Effector memory CD8-positive, alpha-beta T cell (primary cell): ENCODE results near the gene ANO2.
"Not testable (repeated sequence)": the region's sequence is repeated elsewhere in the genome, so short reads cannot be mapped to it uniquely, and the experiment has no call there.

ENCODE experiments used
- ATAC-seq: fragments of 150-1000 bp; cut with Tn5 transposase; replicated peaks from 2 replicates; pipeline ENCODE4 v1.10.0; 2021; ENCODE audit warnings: mild to moderate bottlenecking, moderate library complexity
- DNase-seq, 3 experiments: peaks; one replicate each; pipeline ENCODE4 v3.0.0; 2021
- H3K27ac Mint-ChIP-seq, 2 donors: one replicate each; pipeline ENCODE4 v1.8.0; 2022; ENCODE audit warnings: mild to moderate bottlenecking in 2 of 2, mixed read lengths in 2 of 2, moderate library complexity in 2 of 2
- H3K27me3 Mint-ChIP-seq, 2 donors: one replicate each; pipeline ENCODE4 v1.8.0; 2022; ENCODE audit warnings: mixed read lengths in 2 of 2
- H3K36me3 Mint-ChIP-seq: one replicate; pipeline ENCODE4 v1.8.0; 2022; ENCODE audit warnings: mild to moderate bottlenecking, moderate library complexity, mixed read lengths; ENCODE audit not compliant: insufficient read depth
- H3K4me1 Mint-ChIP-seq, 2 donors: one replicate each; pipeline ENCODE4 v1.8.0; 2022; ENCODE audit warnings: low read depth in 2 of 2, mixed read lengths in 2 of 2
- H3K4me3 Mint-ChIP-seq, 2 donors: one replicate each; pipeline ENCODE4 v1.8.0; 2022; ENCODE audit warnings: mild to moderate bottlenecking in 2 of 2, mixed read lengths in 2 of 2, moderate library complexity in 2 of 2
- H3K9me3 Mint-ChIP-seq, 2 donors: one replicate each; pipeline ENCODE4 v1.8.0; 2022; ENCODE audit warnings: mixed read lengths in 2 of 2

Gene ANO2

DNA sequence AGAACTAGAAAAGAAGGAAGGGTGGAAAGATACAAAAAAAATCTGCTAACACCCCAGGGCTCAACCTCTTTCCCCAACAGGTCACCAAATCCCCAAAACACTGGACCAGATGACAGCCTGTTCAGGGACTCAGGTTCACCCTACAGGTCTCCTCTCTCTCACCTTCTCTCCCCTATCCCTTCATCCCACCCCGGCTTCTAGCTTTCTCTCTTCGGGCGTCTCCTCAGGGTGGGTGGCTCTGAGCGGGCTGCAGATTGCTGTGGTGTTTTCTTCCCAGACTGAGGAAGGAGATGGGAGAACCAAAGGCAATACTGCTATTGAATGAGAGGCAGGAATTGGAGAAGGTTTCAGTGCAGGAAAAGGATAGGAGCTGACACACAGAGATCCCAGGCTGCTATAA, 39.3 kb downstream of the ANO2 start:
- ATAC-seq (no peak), DNase-seq (no peak)
- Mint-ChIP-seq H3K36me3 (peaks cover 4% of the 10 kb centered on the region), H3K27ac (no peak overlapping the region), H3K4me1 (no peaks in the 10 kb centered on the region), H3K27me3 (peaks cover 33 to 63% of the 10 kb centered on the region in 2 donors), H3K9me3 (no peaks in the 10 kb centered on the region), H3K4me3 (no peak overlapping the region)

DNA sequence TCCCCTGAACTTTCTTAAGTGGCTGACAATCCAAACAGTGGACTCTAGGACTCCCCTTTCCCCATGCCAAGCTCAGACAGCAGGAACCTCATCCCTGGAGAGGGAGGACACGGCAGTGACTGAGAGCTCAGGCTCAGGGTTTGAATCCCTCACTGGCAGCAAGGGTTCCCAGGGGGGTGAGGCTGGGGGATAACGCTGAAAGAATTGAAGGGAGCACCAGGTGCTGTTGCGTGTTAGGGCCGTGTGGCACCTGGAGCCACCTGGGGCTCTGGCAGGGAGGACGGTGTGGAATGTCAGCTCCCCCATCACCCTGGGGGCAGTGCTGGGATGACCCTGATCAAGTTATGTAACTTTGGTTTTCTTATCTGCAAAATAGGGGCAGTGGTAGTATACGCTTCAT, 40.1 kb downstream of the ANO2 start:
- H3K27me3 Mint-ChIP-seq = peaks cover 30 to 67% of the 10 kb centered on the region in 2 donors
- no peaks in the 10 kb centered on the region for H3K4me1 Mint-ChIP-seq
- ATAC-seq (no peak), DNase-seq (no peak)
- no peak overlapping the region for H3K27ac Mint-ChIP-seq
- H3K36me3 Mint-ChIP-seq = peaks cover 4% of the 10 kb centered on the region
- no peak overlapping the region for H3K4me3 Mint-ChIP-seq
- H3K9me3 Mint-ChIP-seq = no peaks in the 10 kb centered on the region

DNA sequence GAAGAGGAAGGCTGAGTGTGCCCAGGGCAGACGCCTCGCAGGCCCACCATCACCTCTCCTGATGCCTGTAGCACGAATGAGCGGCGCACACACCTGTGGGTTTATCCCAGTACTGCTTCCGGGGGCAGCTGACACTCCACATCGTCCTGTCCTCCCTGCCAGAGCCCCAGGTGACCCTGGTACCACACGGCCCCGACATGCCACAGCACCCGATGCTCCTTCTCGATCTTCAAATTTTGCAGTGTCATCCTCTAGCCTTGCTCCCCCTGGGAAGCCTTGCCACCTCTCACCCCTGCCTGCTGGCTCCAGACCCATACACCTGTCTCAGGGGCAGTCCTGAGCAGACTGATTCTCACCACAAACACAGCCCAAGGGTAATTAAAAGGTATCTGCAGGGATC, 40.6 kb downstream of the ANO2 start:
- no peak overlapping the region for H3K4me3 Mint-ChIP-seq
- peaks cover 4% of the 10 kb centered on the region for H3K36me3 Mint-ChIP-seq
- ATAC-seq = no peak
- no peak overlapping the region for H3K27ac Mint-ChIP-seq
- DNase-seq = no peak
- no peaks in the 10 kb centered on the region for H3K9me3 Mint-ChIP-seq
- no peaks in the 10 kb centered on the region for H3K4me1 Mint-ChIP-seq
- peaks cover 30 to 68% of the 10 kb centered on the region in 2 donors for H3K27me3 Mint-ChIP-seq

DNA sequence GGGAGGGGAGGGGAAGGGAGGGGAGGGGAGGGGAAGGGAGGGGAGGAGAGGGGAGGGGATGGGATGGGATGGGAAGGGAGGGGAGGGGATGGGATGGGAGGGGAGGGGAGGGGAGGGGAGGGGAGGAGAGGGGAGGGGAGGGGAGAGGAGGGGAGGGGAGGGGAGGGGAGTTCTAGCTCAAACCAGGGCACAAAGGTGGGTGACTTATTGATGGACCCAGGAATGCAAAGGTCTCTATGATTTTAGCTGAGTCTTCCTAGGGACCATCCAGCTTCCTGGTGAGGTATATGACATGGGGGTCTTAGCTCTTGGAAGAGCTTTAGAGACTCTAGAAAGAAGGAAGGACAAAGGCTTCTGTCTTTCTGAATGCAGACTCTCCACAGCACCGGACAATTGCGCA, 42.3 kb downstream of the ANO2 start:
- Mint-ChIP-seq H3K9me3 (no peaks in the 10 kb centered on the region), H3K27me3 (peaks cover 24 to 51% of the 10 kb centered on the region in 2 donors), H3K27ac (no peak overlapping the region), H3K36me3 (no peaks in the 10 kb centered on the region), H3K4me1 (no peaks in the 10 kb centered on the region), H3K4me3 (no peak overlapping the region)
- ATAC-seq (no peak), DNase-seq (no peak)

DNA sequence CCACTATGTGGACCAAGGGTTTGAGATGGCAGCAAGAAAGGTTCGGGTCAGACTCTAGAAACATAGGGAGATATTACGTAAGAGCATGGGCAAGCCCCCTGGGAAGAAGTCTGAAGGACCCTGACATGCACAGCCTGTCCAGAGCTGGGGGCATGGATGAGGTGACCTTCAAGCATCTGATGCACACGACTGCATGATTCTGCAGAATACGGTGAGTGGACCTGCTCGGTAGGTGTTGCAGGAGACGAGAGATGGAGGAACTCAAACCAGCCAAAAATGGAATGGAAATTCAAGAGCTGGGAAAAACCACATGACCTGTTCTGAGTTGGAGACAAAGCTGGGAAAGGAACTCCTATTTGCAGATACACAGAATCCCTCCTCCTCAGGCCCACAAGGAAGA, 43.6 kb downstream of the ANO2 start:
- Mint-ChIP-seq H3K4me1 (no peaks in the 10 kb centered on the region), H3K27me3 (peaks cover 36 to 59% of the 10 kb centered on the region in 2 donors), H3K9me3 (no peaks in the 10 kb centered on the region), H3K27ac (no peak overlapping the region), H3K4me3 (no peak overlapping the region), H3K36me3 (no peaks in the 10 kb centered on the region)
- DNase-seq (no peak), ATAC-seq (no peak)

DNA sequence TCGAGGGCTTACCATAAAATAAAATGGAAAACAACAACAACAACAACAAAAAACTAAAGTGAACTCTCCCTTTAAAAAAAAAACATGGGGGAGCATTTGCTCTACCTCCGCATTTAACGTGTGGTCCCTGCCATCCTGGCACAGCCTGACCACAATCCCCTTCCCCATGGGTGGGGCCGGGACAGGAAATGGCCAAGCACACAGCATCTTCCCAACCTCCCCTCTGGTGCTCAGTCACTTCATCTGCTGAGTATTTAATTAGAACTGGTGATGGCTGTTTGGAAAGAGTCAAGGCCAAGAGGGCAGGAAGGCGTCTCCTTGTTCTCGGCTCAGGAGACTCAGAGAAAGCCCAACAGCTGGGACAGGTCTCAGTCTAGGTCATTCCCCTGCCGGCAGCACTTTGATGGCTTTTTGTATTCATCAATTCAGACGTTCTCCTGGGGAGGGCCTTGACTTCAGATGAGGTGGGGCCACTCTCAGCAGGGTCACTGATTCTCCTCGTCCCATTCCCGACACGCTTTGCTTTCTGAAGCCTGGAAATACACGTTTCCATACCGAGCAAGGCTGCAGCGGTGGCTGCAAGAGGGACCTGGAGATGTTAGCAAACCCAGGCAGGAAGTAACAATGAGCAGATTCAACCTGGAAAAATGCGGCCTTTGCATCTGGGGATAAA, 44.4 kb downstream of the ANO2 start:
- H3K27ac Mint-ChIP-seq = no peak overlapping the region
- H3K4me3 Mint-ChIP-seq = no peak overlapping the region
- ATAC-seq (no peak), DNase-seq (no peak)
- H3K9me3 Mint-ChIP-seq = no peaks in the 10 kb centered on the region
- H3K36me3 Mint-ChIP-seq = no peaks in the 10 kb centered on the region
- peaks cover 41 to 56% of the 10 kb centered on the region in 2 donors for H3K27me3 Mint-ChIP-seq
- H3K4me1 Mint-ChIP-seq = no peaks in the 10 kb centered on the region

DNA sequence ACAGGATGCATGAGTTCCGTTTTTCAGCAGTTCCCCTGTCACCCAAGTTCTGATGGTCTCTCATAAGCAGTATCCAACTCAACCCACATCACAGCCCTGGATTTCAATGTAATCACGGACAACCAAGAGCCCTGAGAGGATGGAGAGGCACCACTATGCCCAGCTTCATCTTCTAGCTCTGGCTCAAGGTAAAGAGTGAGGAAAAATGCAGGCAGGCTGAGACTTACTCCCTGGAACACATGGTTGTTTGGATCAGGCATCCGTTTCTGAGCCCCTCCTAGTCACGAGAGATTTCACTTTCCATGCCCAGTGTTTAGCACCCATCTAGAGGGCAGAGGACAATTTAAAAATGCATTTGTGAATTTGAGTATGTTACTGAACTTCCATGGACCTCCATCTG, 45.0 kb downstream of the ANO2 start:
- Mint-ChIP-seq H3K36me3 (no peaks in the 10 kb centered on the region), H3K4me1 (no peaks in the 10 kb centered on the region), H3K9me3 (no peaks in the 10 kb centered on the region), H3K4me3 (no peak overlapping the region), H3K27me3 (peaks cover 46 to 56% of the 10 kb centered on the region in 2 donors), H3K27ac (no peak overlapping the region)
- DNase-seq = no peak
- no peak for ATAC-seq

DNA sequence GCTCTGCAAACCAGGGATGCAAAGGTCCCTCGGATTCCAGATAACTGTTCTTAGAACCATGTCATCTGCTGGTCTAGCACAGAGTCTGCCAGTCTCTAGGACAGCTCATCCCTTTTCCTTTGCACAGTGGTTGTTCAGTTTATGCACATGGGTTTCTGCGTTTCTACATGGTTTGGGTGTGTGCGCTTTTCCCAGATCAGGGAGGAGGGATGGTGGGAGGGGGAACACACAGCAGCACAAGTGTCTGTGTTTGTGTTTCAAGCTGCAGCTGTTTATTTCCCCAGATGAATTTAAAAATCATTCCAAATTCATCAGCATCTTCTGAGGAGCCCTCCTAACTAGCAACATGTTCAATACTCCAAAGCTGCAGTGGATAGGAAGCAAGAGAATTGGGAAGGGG, 45.4 kb downstream of the ANO2 start:
- ATAC-seq (no peak), DNase-seq (no peak)
- H3K4me3 Mint-ChIP-seq = no peak overlapping the region
- no peaks in the 10 kb centered on the region for H3K36me3 Mint-ChIP-seq
- H3K4me1 Mint-ChIP-seq = no peaks in the 10 kb centered on the region
- no peak overlapping the region for H3K27ac Mint-ChIP-seq
- peaks cover 48 to 56% of the 10 kb centered on the region in 2 donors for H3K27me3 Mint-ChIP-seq
- peaks cover 0 to 1% of the 10 kb centered on the region in 2 donors for H3K9me3 Mint-ChIP-seq

DNA sequence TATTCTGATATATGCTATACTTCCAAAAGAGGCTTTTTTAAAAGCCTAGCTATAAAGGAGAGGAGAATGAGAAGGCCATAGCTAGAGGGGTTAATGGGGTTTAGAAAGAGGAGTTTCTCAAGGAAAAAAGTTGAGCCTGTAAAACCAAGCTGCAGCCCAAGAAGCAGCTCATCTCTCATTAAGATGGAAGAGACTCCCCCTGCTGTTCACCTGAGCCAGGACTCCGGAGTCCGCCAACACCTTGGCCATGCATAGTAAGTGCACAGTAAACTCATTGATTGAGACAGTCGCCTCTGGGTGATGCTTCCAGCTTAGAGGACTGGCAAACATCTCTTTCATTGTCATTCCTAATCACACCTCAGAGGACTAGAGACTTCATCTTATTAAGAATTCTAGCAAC, 46.2 kb downstream of the ANO2 start:
- Mint-ChIP-seq H3K4me1 (no peaks in the 10 kb centered on the region), H3K27ac (no peak overlapping the region), H3K4me3 (no peak overlapping the region), H3K9me3 (peaks cover 0 to 2% of the 10 kb centered on the region in 2 donors), H3K36me3 (no peaks in the 10 kb centered on the region), H3K27me3 (peaks cover 48 to 56% of the 10 kb centered on the region in 2 donors)
- no peak for ATAC-seq
- DNase-seq = no peak

DNA sequence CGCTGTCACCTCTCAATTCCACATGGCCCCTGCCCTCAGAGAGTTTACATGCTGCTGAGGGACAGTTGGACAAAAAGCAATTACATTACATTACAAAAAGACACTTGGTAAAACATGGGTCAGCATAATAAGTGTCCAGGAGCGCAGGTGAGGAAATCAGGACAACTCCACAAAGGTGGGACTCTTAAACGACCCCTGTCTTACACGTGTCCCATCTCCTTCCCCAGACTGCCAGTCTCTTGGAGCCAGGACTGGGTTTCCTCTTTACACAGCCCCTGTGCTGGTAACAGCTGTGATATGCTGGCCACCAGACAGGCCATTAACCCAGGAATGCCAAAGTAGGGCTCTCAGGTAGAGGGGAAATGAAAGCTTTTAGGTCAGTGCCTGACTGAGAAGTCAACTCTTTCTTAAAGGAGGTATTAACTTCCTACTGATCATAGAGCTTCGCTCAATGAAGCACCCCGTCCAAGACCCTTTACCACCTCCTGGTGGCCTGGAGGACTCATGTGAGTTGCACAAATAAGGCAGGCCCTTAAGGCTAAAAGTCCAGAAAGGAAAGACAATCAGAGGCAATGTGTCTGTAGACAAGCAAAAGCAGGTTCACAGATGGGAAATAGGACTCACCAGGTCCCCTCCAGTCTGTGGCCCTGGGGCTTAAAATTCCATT, 55.5 kb downstream of the ANO2 start:
- Mint-ChIP-seq H3K27me3 (peaks cover 62 to 78% of the 10 kb centered on the region in 2 donors), H3K27ac (no peak overlapping the region), H3K9me3 (no peaks in the 10 kb centered on the region), H3K36me3 (no peaks in the 10 kb centered on the region), H3K4me3 (no peak overlapping the region), H3K4me1 (peaks cover 0 to 5% of the 10 kb centered on the region in 2 donors)
- no peak for ATAC-seq
- no peak for DNase-seq

DNA sequence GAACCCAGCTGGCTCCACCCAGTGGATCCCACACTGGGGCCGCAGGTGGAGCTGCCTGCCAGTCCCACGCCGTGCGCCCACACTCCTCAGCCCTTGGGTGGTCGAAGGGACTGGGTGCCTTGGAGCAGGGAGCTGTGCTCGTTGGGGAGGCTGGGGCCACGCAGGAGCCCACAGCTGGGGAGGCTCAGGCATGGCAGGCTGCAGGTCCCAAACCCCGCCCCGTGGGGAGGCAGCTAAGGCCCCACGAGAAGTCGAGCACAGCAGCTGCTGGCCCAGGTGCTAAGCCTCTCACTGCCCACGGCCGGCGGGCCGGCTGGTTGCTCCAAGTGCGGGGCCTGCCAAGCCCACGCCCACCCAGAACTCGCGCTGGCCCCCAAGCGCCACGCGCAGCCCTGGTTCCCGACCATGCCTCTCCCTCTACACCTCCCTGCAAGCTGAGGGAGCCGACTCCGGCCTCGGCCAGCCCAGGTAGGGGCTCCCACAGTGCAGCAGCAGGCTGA, 56.2 kb downstream of the ANO2 start:
- Mint-ChIP-seq H3K36me3 (no peaks in the 10 kb centered on the region), H3K9me3 (no peaks in the 10 kb centered on the region), H3K27ac (no peak overlapping the region), H3K4me3 (no peak overlapping the region), H3K27me3 (peaks cover 55 to 73% of the 10 kb centered on the region in 2 donors), H3K4me1 (peaks cover 0 to 5% of the 10 kb centered on the region in 2 donors)
- no peak for ATAC-seq
- DNase-seq = no peak

DNA sequence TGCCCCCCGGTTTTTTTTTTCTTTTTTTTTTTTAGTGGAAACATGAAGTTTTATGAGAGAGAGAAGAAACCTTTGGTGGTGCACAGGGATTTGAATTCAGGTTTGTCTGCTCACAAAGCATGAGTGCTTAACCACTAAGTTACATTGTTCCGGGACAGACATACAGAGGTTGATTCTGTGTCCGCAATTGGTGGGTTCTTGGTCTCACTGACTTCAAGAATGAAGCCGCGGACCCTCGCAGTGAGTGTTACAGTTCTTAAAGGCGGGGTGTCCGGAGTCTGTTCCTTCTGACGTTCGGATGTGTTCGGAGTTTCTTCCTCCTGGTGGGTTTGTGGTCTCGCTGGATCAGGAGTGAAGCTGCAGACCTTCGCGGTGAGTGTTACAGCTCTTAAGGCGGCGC, 57.2 kb downstream of the ANO2 start:
- peaks cover 59 to 72% of the 10 kb centered on the region in 2 donors for H3K27me3 Mint-ChIP-seq
- not testable (repeated sequence) for DNase-seq, H3K36me3 Mint-ChIP-seq, H3K4me1 Mint-ChIP-seq, H3K9me3 Mint-ChIP-seq, ATAC-seq, H3K27ac Mint-ChIP-seq
- H3K4me3 Mint-ChIP-seq = peak overlapping the region; percentile 44 to 59

DNA sequence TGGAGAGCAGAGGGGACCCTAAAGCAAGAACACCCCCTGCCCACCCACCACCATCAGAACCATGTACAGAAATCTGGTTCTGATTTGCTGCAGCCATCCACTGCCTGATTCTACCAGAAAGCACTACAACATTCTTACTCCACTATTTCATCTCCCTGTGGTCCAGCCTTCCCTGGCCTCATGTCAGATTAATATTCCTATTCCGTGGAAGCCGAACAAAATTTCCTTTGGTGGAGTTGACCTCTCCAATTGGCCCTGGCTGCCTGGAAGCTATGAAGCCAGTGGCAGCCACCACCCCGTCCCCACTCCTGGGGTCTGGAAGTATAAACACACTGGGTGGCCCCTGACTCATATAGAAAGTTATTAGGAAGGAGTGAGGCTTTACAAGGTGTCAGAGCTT, 60.2 kb downstream of the ANO2 start:
- Mint-ChIP-seq H3K9me3 (no peaks in the 10 kb centered on the region), H3K4me3 (no peak overlapping the region), H3K27me3 (peaks cover 61 to 63% of the 10 kb centered on the region in 2 donors), H3K27ac (no peak overlapping the region), H3K4me1 (peaks cover 0 to 5% of the 10 kb centered on the region in 2 donors), H3K36me3 (no peaks in the 10 kb centered on the region)
- ATAC-seq (no peak), DNase-seq (no peak)

DNA sequence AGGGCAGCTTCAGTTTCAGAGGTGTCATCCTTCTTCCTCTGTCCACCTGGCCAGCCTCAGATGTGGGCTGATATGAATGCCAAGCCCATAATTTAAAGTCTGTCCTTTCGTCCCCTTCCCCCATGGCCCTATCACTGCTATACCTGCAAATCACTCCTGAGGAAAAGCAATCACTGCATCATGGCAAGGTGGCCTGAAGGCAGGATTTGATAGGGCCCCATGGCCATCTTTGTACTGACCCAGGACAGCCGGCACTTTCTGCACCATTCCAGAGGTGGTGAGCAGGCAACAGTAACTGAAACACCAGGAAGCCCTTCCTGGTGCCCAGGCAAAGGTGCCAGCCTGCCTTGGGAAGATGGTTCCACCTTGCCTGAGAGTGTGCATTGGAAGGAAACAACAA, 60.8 kb downstream of the ANO2 start:
- ATAC-seq (no peak), DNase-seq (no peak)
- peaks cover 0 to 5% of the 10 kb centered on the region in 2 donors for H3K4me1 Mint-ChIP-seq
- no peak overlapping the region for H3K4me3 Mint-ChIP-seq
- H3K27ac Mint-ChIP-seq = no peak overlapping the region
- no peaks in the 10 kb centered on the region for H3K36me3 Mint-ChIP-seq
- peaks cover 56 to 57% of the 10 kb centered on the region in 2 donors for H3K27me3 Mint-ChIP-seq
- no peaks in the 10 kb centered on the region for H3K9me3 Mint-ChIP-seq
